ENCODE results near the gene SLC9C1.

GRCh38 chr3:112260563-112260962 lies 33.5 kb downstream of the SLC9C1 start:
- TF ChIP-seq, protein P1, sequence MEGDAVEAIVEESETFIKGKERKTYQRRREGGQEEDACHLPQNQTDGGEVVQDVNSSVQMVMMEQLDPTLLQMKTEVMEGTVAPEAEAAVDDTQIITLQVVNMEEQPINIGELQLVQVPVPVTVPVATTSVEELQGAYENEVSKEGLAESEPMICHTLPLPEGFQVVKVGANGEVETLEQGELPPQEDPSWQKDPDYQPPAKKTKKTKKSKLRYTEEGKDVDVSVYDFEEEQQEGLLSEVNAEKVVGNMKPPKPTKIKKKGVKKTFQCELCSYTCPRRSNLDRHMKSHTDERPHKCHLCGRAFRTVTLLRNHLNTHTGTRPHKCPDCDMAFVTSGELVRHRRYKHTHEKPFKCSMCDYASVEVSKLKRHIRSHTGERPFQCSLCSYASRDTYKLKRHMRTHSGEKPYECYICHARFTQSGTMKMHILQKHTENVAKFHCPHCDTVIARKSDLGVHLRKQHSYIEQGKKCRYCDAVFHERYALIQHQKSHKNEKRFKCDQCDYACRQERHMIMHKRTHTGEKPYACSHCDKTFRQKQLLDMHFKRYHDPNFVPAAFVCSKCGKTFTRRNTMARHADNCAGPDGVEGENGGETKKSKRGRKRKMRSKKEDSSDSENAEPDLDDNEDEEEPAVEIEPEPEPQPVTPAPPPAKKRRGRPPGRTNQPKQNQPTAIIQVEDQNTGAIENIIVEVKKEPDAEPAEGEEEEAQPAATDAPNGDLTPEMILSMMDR (IDR thresholded peaks at IDR 0.05; ENCODE audit: low read depth, low read length, poor library complexity, severe bottlenecking): no peak
- TF ChIP-seq EZH2phosphoT487 (IDR thresholded peaks at IDR 0.05; ENCODE audit: borderline replicate concordance, low read length): no peak

All from DOHH2 (cell line).